Endothelial cell of umbilical vein (primary cell): Measurements from ENCODE around the gene OSBPL5.

Experiments
- MYC ChIP-seq: IDR thresholded peaks from one replicate; pipeline ENCODE4 v1.6.1; 2011; ENCODE audit warnings: mild to moderate bottlenecking, low read depth, low read length
- POLR2A ChIP-seq: IDR thresholded peaks from 2 replicates; pipeline ENCODE4 v1.6.1; 2012; ENCODE audit warnings: low read depth, mild to moderate bottlenecking, control low read depth, low read length
- TF ChIP-seq, protein P1 (sequence below), 2 donors: IDR thresholded peaks; 1 replicate in 1 of 2; 2 replicates in 1 of 2; pipeline ENCODE4 v1.5.1; 2011; ENCODE audit warnings: low read length in 2 of 2, mild to moderate bottlenecking in 2 of 2, moderate library complexity in 2 of 2, control low read depth in 1 of 2, inconsistent platforms in 1 of 2, low read depth in 1 of 2; ENCODE audit not compliant: insufficient read depth in 1 of 2; ENCODE audit errors: extremely low read depth in 1 of 2

DNA sequence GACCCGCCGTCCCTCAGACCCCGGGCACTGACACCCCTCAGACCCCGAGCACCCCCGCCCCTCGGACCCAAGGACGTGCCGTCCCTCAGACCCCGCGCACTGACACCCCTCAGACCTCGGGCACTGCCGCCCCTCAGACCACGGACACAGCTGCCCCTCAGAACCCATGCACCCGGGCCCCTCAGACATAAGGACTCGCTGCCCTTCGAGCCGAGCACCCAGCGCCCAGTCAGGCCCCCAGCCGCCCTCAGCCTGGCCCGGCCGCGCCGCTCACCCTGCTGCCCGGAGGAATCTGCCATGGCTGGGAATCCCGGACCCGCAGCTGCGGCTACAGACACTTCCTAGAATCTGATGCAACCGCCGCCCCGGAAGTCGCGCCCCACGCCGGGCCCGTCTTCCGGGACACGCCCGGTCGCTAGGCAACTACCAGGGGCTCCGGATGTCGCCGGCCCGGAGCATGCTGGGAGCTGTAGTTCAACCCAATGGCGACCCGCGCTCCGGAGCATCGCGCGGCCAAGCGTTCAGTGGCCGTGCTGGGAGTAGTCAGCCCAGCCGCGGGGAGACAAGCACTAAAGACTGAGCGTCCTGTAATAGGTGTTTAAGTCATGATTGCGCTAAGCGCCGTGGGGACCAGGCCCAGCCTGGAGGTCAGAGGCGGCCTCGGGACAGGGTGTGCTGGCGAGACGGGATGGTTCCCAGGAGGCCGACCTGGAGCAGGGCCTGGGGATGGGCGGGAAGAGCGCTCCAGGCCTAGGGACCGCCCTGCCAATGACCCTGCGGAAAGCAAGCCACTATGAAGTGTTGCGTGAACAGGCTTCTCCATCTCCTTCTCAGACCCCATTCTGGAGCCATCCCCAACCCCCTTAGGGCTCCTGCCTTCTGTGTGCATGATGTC lies 107.8 kb downstream of the OSBPL5 start, which contains the start of gene CARS1:
- TF ChIP-seq, protein P1, sequence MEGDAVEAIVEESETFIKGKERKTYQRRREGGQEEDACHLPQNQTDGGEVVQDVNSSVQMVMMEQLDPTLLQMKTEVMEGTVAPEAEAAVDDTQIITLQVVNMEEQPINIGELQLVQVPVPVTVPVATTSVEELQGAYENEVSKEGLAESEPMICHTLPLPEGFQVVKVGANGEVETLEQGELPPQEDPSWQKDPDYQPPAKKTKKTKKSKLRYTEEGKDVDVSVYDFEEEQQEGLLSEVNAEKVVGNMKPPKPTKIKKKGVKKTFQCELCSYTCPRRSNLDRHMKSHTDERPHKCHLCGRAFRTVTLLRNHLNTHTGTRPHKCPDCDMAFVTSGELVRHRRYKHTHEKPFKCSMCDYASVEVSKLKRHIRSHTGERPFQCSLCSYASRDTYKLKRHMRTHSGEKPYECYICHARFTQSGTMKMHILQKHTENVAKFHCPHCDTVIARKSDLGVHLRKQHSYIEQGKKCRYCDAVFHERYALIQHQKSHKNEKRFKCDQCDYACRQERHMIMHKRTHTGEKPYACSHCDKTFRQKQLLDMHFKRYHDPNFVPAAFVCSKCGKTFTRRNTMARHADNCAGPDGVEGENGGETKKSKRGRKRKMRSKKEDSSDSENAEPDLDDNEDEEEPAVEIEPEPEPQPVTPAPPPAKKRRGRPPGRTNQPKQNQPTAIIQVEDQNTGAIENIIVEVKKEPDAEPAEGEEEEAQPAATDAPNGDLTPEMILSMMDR (IDR thresholded peaks at IDR 0.05; ENCODE audit: extremely low read depth in 1 of 2, insufficient read depth in 1 of 2, low read depth in 1 of 2, low read length in 2 of 2): no peak
- TF ChIP-seq POLR2A (peak; percentile 70), MYC (no peak)
